Epidermal melanocyte (primary cell): ENCODE measurements around the gene OR8A1.
"Not testable (repeated sequence)": the region's sequence is repeated elsewhere in the genome, so short reads cannot be mapped to it uniquely, and the experiment has no call there.

Source experiments
- DNase-seq: peaks from one replicate; pipeline ENCODE4 v3.0.0; 2011; ENCODE audit warnings: low spot score; ENCODE audit not compliant: insufficient read length

Gene OR8A1

DNA sequence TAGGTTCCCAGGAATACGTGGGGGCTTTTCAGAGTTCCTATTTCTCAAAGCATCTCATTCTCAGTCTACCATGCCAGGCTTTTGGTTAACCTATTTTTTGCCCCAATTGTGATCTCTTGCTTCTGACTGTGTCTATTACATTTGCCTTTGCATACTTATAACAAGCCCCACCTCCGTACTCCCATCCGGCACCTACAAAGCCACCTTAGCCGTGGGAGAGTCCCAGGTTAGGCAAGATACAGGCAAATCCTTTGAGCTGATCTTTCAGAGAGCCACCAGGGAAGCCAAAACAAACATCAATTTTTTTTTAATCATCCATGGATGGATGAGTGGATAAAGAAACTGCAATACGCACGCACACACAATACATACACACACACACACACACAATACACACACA lies 22.8 kb downstream of the OR8A1 start:
- no peak for DNase-seq

- DNase-seq, result no peak
These were observed 25.5 kb downstream of the OR8A1 start for GRCh38 chr11:124595302-124595701.

DNA sequence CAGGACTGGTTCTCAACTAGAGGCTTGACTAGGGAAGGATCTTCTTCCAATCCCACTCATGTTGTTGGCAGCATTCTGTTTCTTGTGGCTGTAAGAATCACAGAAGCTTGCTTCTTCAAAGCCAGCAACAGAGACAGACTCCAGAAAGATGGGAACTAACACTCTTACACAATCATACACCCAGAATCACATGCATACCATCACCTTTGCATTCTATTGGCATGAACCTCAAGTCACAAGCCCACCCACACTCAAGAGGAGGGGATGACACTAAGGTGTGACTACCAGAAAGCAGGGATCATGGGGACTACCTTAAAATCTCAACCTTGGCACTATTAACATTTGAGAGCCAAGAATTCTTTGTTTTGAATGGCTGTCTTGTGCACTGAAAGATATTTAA lies 27.8 kb downstream of the OR8A1 start:
- no peak for DNase-seq

- DNase-seq, result no peak
These were observed 31.0 kb downstream of the OR8A1 start for GRCh38 chr11:124600621-124601320.

DNA sequence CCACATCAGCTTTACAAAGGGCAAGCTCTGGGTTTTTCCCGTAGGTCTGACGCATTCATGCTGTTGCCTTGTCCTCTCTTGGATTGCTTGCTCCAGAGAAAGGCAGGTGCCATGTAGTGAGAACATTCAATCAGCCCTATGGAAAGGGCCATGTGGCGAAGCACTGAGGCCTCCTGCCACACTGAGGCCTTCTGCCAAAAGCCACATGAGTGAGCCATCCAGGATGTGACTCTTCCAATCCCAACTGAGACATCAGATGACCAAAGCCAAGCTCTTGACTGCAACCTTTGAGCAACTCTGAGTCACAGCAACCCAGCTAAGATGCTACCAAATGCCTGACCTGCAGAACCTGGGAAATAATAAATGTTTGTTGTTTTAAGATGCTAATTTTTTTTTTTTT lies 32.4 kb downstream of the OR8A1 start:
- DNase-seq, result no peak

- DNase-seq, result not testable (repeated sequence)
These were observed 32.9 kb downstream of the OR8A1 start for GRCh38 chr11:124602723-124603122.

DNA sequence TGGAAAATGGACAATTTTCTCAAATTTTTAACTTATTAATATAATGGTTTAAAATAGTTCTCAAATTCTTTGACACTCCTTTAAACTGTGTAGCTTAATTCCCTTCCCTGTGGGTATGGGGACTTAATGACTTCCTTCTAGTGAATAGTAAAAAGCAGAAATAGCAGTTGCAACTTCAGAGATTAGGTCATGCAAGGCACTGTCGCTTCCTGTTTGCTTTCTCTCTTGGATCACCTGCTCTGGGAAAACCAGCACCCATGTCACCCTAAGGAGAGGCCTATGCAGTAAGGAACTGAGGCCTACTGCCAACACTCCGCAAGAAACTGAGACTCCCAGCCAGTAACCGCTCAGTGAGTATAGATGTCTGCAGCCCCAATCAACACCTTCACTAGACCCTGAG lies 35.9 kb downstream of the OR8A1 start:
- no peak for DNase-seq

DNA sequence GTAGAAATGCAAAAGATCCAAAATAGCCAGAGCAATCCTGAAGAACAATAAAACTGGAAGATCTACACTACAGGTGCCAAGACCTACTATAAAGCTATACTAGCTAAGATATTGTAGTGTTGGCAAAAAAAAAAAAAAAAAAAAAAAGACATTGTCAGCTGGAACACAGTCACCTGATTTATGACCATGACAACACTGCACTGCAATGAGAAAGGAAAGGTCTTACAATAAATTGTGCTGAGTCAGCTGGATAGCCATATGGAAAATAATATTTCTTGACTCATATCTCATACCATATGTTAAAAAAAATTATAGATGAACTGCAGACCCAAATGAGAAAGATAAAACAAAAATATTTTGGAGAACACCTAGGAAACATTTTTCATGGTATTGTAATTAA lies 38.4 kb downstream of the OR8A1 start:
- no peak for DNase-seq

GRCh38 chr11:124610295-124610694 lies 40.5 kb downstream of the OR8A1 start:
- DNase-seq, result no peak

GRCh38 chr11:124611064-124611463 lies 41.3 kb downstream of the OR8A1 start, which contains the start of gene PANX3:
PANX3 (plus strand) TSS chr11:124611428; CDS start chr11:124611557, 129 bp downstream.
- DNase-seq, result no peak

- DNase-seq, result no peak
These were observed 42.2 kb downstream of the OR8A1 start for GRCh38 chr11:124612045-124612444.

- no peak for DNase-seq
These were observed 42.9 kb downstream of the OR8A1 start for GRCh38 chr11:124612567-124613246.

DNA sequence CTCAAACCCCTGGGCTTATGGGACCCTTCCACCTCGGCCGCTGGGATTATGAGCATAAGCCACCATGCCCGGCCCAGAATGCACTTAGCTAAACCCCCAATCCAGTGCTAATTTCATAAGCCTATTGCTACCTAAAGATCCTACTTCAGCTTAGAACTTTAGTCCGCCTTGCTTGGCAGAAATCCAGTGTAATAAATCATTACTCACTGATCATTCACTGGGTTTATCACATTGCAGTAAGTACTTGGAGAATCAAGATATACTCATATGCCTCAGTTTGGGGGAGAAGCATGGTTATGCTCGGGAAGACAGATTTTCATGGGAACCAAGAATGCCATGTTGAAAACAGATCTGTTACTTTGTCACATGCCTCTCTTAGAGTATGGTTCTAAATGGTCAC lies 49.1 kb downstream of the OR8A1 start:
- DNase-seq, result no peak
